ENCODE measurements around the gene CARD9. TPM values are rescaled to one million over a fixed set of nuclear protein-coding genes. Genes with fewer than 3 reads are reported as not detected.

CARD9 gene
- polyA plus RNA-seq, 1 of the 3 experiments (the other 2 are of a cell fraction): 1.1 TPM

DNA sequence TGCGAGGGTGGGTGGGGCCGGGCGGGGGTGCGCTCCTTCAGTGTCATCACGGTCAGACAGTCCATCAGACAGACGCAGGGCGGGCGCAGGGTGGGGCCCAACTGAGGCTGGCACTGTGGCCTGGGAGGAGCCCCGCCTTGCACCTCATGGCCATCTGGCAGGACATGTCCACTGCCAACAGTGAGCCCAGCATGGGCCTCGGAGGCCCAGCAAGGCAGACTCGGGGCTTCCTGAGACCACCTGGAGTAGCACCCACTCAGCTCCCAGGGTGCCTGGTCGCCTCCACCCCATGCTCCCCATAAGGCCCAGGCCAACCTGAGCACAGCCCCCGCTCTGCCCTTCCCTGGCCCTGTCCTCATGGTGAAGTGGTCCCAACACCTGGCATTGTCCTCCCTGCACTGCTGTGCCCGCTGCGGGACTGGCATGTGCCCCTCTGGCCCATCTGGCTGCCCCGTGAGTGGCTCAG, 54.7 kb downstream of the CARD9 start:
- no peaks in the 10 kb centered on the region for H3K27me3 ChIP-seq (ENCODE audit: insufficient read depth)
- H3K4me1 ChIP-seq (ENCODE audit: control insufficient read depth in 1 of 2, insufficient read depth in 2 of 2, low read depth in 1 of 2, low read length in 1 of 2): peaks cover 0 to 2% of the 10 kb centered on the region in 2 experiments; a peak in 1 of 4 replicates
- H3K9me2 ChIP-seq: no peaks in the 10 kb centered on the region
- no peak overlapping the region for H2AFZ ChIP-seq (ENCODE audit: low read depth)
- 87% methylated on average over 4 of the region's 16 CpGs for WGBS (ENCODE audit: low lambda C conversion rate)
- TF ChIP-seq FOXJ3 (CRISPR knock-in tag; IDR thresholded peaks at IDR 0.05) (no peak), SIN3A (IDR thresholded peaks at IDR 0.05; ENCODE audit: borderline replicate concordance, low read depth, low read length) (no peak), JUND (IDR thresholded peaks at IDR 0.05) (no peak), NFIC (IDR thresholded peaks at IDR 0.05; ENCODE audit: borderline replicate concordance) (no peak), RFX5 (IDR thresholded peaks at IDR 0.05; ENCODE audit: low read length) (no peak), RXRA (IDR thresholded peaks at IDR 0.05; ENCODE audit: borderline replicate concordance, low read depth) (no peak)
- no peak for DNase-seq
- no peaks in the 10 kb centered on the region for H3K79me2 ChIP-seq (ENCODE audit: insufficient read depth)
- no peak overlapping the region for H3K27ac ChIP-seq (ENCODE audit: low read depth in 2 of 2, low read length in 1 of 2)
- H3K4me2 ChIP-seq: no peak overlapping the region
- H3K4me3 ChIP-seq (ENCODE audit: low read depth in 2 of 2, low read length in 1 of 2): no peak overlapping the region
- POLR2A ChIA-PET: no interaction called here
- CTCF ChIA-PET: interaction anchor here (1.0 to 1.6 kb wide), 3 partner anchors 21 to 53 kb away, joined by 3 to 9 read pairs (median 7); no protein-coding TSS in a partner anchor
- peaks cover 4% of the 10 kb centered on the region; the same call in 1 of the 2 replicates for H3K9me3 ChIP-seq
- no peaks in the 10 kb centered on the region for H4K20me1 ChIP-seq (ENCODE audit: insufficient read depth)
- H3K9ac ChIP-seq: no peak overlapping the region
- no peaks in the 10 kb centered on the region for H3K36me3 ChIP-seq (replicated peaks in 1 of 2; ENCODE audit: control insufficient read depth in 1 of 2, insufficient read depth in 2 of 2, low read length in 1 of 2)
- no peaks in the 10 kb centered on the region for H3F3A ChIP-seq (replicated peaks; ENCODE audit: insufficient read depth)

DNA sequence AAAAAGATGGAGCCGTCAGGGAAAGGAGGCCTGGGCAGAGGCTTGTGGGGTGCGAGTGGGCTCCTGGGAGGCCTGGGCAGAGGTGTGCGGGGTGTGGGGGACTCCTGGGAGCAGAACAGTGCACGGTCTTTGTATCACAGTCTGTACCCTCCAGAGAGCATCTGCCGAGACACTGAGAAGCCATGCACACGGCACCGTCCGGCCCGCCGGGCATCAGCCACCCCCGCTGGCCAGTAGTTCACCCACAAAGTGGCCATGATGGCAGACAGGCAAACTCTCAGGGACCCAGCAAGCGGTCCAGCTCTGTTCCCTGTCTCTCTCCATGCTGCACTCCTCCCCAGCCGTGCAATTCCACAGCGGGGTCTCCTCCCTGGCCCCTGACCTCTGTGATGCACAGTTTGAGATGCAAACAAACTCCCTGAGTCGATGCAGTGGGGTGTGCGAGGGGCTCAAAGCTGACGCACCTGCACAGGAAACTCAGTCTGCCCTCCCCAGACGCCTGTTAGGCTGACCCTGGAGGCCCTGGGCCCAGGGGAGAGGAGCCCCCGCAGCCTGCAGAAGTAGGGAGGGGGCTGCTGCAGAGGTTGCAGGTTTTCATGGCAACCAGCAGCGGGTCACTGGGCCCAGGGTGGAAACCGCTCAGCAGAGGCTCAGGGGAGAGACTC, 55.2 kb downstream of the CARD9 start:
- no peak overlapping the region for H3K27ac ChIP-seq (ENCODE audit: low read depth in 2 of 2, low read length in 1 of 2)
- H4K20me1 ChIP-seq (ENCODE audit: insufficient read depth): no peaks in the 10 kb centered on the region
- no peaks in the 10 kb centered on the region for H3F3A ChIP-seq (replicated peaks; ENCODE audit: insufficient read depth)
- H3K9ac ChIP-seq: no peak overlapping the region
- no peaks in the 10 kb centered on the region for H3K79me2 ChIP-seq (ENCODE audit: insufficient read depth)
- H3K9me3 ChIP-seq: peaks cover 4% of the 10 kb centered on the region; the same call in 1 of the 2 replicates
- CTCF ChIA-PET: no interaction called here
- no peaks in the 10 kb centered on the region; a peak in 1 of 4 replicates for H3K4me1 ChIP-seq (ENCODE audit: control insufficient read depth in 1 of 2, insufficient read depth in 2 of 2, low read depth in 1 of 2, low read length in 1 of 2)
- no peaks in the 10 kb centered on the region for H3K27me3 ChIP-seq (ENCODE audit: insufficient read depth)
- no peaks in the 10 kb centered on the region for H3K9me2 ChIP-seq
- DNase-seq: no peak
- POLR2A ChIA-PET: no interaction called here
- WGBS (ENCODE audit: low lambda C conversion rate): 43% methylated on average over 8 of the region's 21 CpGs
- TF ChIP-seq MXI1 (IDR thresholded peaks at IDR 0.05; ENCODE audit: low read depth, low read length): no peak
- no peak for TF ChIP-seq ZBTB33 (IDR thresholded peaks at IDR 0.05; ENCODE audit: borderline replicate concordance, low read depth)
- no peak for TF ChIP-seq RFX5 (IDR thresholded peaks at IDR 0.05; ENCODE audit: low read length)
- TF ChIP-seq FOXJ3 (CRISPR knock-in tag; IDR thresholded peaks at IDR 0.05): no peak
- no peak for TF ChIP-seq YY1 (IDR thresholded peaks at IDR 0.05; ENCODE audit: low read depth)
- no peak for TF ChIP-seq IRF3 (IDR thresholded peaks at IDR 0.05; ENCODE audit: low read depth, low read length)
- no peak overlapping the region for H3K4me2 ChIP-seq
- H2AFZ ChIP-seq (ENCODE audit: low read depth): no peak overlapping the region
- H3K4me3 ChIP-seq (ENCODE audit: low read depth in 2 of 2, low read length in 1 of 2): no peak overlapping the region
- H3K36me3 ChIP-seq (replicated peaks in 1 of 2; ENCODE audit: control insufficient read depth in 1 of 2, insufficient read depth in 2 of 2, low read length in 1 of 2): no peaks in the 10 kb centered on the region

Data from SK-N-SH (cell line).